GF-D8 (cell line): ENCODE measurements around the gene PLEKHG4.

ENCODE experiments used
- DNase-seq: peaks from one replicate; lab custom pipeline; 2025; lab: John Stamatoyannopoulos, UW

PLEKHG4 gene

DNA sequence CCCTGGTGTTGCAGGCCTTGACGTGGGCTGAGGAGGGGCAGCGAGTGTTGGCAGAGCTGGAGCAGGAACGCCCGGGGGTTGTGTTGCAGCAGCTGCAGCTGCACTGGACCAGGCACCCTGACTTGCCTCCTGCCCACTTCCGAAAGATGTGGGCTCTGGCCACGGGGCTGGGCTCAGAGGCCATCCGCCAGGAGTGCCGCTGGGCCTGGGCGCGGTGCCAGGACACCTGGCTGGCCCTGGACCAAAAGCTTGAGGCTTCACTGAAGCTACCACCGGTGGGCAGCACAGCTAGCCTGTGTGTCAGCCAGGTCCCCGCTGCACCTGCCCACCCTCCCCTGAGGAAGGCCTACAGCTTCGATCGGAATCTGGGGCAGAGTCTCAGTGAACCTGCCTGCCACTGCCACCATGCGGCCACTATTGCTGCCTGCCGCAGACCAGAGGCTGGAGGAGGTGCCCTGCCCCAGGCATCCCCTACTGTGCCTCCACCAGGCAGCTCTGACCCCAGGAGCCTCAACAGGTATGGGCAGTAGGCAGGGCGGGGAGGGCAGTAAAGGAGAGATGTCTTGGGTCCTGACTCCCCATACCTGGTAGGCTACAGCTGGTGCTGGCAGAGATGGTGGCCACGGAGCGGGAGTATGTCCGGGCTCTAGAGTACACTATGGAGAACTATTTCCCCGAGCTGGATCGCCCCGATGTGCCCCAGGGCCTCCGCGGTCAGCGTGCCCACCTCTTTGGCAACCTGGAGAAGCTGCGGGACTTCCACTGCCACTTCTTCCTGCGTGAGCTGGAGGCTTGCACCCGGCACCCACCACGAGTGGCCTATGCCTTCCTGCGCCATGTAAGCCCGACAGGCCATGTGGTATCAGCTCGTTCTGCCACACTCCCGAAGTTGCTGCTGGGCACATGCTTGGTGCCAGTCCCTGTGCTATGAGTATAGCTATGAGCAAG, 5.6 kb downstream of the PLEKHG4 start:
- DNase-seq: no peak

DNA sequence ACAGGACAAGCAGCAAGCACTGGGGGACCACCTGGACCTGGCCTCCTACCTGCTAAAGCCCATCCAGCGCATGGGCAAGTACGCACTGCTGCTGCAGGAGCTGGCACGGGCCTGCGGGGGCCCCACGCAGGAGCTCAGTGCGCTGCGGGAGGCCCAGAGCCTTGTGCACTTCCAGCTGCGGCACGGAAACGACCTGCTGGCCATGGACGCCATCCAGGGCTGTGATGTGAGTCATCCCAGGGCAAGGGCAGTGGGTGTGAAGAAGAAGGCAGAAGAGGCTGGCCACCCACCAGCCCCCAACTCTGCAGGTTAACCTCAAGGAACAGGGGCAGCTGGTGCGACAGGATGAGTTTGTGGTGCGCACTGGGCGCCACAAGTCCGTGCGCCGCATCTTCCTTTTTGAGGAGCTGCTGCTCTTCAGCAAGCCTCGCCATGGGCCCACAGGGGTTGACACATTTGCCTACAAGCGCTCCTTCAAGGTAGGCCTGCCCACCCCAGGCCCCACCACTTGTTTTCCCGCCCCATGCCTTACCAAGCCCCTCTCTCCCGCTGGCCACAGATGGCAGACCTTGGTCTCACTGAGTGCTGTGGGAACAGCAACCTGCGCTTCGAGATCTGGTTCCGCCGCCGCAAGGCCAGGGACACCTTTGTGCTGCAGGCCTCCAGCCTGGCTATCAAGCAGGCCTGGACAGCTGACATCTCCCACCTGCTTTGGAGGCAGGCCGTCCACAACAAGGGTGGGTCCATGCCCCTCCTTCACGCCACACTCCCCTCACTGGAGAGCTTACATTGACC, 7.3 kb downstream of the PLEKHG4 start:
- DNase-seq: no peak

DNA sequence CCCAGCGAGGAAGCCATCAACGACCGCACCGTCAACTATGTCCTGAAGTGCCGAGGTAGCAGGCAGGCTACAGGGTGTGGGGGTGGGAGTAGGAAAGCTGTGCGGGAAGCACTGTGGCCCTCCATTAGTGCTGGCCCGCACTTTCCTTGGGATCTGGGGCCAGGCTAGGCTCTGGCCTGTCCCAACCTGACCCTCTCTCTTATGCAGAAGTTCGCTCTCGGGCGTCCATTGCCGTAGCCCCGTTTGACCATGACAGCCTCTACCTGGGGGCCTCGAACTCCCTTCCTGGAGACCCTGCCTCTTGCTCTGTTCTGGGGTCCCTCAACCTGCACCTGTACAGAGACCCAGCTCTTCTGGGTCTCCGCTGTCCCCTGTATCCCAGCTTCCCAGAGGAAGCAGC, 8.6 kb downstream of the PLEKHG4 start:
- DNase-seq: no peak

DNA sequence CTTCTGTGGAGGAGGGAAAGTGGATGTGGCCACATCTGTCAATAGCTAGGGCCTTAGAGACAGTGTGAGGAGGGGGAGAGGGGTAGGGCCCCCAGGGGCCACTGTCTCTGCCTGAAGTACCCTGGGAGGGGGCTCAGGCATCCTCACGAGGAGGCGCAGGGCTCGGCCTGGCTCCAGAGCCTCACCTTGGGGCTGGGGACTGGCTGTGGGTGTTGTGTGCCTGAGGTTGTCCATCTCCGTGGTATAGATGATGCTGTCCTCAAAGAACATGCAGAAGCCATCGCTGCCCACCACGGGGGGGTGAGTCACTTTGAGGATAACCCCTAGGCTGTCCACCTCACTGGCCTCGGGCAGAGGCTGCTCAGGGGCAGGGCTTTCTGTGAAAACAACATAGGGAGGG, 12.1 kb downstream of the PLEKHG4 start:
- DNase-seq: no peak

DNA sequence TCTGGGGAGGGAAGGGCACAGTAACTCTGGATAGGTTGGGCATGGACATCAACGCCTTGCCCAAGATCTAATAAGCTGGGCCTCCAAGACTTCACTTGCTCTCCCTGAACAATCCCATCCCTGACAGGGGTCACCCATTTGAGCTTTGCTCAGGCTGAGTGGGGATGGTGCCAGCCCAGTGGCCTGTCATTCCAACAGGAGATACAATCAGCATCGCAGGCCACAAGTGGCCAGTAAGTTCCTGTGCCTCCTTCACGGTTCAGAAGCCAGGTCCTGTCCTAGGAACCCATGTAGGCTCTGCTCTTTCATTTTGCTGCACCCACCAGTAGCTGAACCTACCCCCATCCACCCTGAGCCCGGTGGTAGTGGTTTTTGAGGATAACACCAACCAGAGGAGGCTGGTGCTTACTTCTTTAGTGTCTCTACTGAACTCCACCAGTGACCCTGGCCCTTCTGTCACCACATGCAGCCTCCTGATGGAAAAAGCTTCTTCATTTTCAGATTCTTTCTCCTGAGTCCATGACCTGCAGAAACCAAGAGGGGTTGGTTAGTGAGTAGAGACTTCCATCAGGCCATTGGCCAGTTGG, 14.9 kb downstream of the PLEKHG4 start:
- DNase-seq: no peak

DNA sequence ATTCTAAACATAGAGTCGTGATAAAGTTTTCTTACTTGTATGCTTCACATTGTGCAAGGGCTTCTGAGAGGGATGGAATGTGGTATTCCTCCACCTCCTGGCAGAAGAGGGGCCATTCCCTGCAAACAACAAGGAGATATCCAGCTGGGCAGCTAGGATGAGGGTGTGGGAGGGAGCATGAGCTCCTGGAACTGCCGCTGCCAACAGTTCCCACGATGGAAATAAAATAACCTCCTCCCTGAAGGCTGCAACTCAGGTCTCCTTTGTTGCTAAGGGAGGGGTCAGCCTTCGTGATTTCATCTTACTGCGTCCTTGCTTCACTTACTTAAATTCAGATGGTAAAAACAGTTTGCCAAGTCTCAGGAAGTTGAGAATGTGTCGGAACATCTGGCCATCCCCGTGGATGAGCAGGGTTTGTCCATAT, 15.6 kb downstream of the PLEKHG4 start:
- DNase-seq: no peak

DNA sequence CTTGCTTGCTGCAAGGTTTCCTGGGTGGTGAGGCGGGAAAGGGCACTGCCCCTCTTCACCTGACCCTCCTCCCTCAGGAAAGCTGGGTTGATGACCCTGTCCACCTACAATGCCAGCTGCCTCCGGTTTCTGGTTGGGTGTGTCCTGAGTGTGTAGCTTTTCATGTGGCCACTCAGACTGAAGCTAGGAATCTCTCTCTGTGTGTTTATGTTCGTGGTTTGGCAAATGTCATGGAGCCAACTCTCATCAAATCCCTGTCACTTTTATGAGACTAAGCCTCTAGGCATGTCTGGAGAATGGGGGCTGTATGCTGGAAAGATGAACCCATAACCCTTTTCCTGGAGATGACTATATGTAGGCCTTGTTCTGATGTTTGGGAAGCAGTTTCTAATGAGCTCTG, 17.1 kb downstream of the PLEKHG4 start:
- no peak for DNase-seq

DNA sequence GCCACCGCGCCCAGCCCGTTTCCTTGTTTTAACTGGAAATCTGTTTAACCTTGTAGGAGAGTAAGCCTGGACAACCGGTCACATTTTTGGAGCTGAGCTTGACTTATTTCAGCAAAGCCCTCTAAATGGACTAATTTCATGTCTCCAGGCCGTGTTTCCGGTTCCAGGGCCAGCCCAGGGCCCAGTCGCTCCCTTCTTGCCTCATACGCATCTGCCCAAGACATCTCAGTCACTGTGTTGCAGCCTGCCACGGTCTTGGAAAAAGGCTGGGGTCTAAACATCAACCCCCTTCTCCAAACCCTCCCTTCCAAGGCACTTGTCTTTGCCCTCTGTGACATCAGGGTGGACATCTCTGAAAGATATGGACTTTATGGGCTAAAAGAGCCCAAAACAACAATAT, 18.9 kb downstream of the PLEKHG4 start:
- DNase-seq: no peak

DNA sequence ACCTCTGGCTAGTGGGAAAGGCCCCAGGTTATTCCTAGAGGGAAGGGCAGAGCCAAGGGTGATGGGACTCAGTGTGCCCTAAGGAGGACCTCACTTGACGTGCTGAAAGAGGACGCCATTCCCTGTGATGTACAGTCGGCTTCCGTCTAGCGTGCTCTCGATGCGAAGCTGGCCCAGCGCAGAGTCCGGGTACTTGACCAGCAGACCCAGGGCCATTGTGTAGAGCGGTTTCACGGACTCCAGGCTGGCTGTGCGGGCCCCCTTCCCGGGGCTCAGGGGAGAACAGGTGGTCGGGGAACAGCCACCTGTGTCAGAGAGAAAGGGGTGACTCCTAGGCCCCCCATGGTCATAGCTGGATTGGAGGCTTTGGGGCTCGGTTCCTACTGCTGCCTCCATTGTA, 19.9 kb downstream of the PLEKHG4 start:
- DNase-seq: no peak

DNA sequence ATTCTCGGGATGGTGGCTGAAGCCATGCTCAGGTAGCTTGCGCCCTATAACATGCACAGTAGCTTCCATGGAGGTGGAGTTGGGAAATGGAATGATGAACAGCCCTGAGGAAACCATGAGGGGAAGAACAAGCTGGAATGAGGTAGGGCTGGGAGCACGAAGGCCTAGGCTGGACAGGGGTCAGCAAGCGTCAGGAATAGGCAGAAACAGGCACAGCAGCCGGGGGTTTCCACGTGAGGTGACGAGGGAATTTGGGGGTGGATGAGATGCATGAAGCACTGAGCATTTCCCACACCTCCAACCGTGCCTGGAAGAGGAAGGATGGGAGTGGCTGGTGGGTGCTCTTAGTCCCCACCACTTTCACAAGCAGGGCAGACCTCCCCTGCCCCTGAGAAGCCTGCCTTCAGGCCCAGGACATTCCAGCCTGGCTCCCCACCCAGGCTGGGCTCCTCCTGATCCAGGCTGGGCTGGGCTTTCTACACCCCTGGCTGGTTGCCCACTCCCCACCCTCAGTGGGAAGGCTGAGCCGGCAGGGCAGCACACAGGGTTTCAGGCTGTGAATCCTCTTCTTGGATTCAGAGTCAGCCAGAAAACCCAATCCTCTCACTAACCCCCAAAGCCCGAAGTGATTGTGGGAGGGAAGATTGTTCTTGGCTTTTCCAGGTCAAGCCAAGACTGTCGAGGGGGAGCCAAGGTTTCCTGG, 21.9 kb downstream of the PLEKHG4 start:
- no peak for DNase-seq

DNA sequence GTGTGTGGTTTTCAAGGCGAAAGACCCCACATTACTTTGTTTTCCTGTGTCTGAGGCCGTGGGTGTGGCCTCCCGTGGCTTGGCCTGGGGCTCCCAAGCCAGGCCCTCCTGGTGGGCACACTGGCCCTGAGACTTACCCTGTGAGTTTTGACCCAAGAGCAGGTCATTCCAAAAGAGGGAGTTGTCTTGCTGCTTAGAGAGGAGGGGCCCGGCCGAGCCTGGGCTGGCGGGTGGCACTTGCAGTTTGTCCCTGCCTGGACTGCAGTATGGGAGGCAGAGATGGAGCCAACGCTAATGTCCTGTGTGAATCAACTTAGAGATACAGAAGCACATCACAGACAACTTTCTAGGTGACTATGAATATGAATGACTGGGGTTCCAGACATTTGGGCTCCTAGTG, 22.7 kb downstream of the PLEKHG4 start:
- DNase-seq: no peak

DNA sequence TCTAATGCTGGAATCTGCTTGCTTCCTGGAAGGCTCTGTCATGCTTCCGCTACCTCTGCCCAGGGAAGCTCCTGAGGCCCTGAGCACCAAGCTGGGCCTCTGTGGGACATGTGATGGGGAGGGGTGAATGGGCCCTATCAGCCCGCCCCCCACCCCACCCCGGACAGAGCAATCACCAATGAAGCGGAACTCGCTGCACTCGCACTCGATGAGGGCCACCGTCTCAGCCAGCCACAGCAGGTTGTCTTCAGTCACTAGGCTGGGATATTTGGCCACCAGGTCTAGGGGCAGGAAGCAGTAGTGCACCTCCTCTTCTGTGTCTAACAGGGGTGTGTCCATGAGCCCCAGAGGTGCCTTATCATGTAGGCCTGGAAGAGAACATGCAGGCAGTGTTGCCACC, 23.6 kb downstream of the PLEKHG4 start:
- no peak for DNase-seq

DNA sequence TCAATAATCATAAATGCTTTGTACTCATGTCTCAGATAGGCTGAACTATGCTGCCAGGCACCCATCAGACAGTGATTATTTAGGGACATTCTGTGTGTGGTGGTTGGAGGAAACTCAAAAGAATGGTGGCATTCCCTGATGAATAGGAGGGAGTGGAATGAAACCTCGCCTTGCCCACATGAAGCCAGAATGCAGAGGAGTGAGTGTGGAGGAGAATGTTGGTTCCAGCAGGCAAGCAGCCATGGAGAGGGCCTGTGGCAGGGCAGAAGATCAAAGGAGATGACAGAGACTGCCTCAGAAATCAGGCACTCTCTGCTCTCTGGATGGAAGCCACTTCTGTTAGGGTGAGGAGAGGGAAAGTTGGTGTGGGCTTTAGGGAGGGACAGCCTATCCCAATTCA, 24.7 kb downstream of the PLEKHG4 start:
- DNase-seq: no peak

DNA sequence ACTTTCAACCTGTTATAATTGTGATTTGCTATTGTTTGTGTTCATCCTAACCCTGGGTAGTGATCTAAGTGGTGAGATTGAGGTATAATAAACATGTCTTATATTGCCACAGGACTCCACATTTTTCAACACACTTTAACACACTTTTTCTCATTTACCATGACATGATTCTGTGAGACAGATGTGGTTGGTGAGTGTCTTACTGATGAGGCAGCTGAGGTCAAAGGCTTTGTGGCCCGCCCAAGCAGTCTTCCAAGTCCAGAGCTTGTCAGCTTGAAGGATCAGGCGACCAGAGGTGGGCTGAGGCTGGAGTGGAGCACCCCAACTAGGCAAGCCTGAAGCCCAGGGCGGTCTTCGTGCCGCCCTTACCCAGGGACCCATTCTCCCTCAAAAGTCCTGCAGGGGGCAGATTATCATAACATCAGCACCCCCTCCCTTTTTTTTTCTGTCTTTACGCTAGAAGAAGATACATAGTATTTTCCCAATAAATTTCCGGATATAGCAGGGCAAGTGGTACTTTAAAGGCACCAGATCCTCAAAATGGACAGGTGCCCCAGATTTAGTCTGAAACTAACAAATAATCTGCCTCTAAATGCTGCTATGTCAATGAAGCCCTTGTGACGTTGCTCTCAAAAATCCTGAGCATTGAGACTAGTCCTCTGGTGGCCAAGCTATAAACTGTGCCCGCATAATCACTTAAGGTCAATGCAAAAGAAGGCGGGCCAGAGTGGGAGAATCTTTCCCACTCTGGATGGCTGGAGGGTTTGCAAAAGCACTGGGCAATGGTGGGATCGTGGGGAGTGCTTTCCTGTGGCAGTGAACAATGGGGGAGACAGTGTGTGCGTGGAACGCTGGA, 26.1 kb downstream of the PLEKHG4 start:
- no peak for DNase-seq

DNA sequence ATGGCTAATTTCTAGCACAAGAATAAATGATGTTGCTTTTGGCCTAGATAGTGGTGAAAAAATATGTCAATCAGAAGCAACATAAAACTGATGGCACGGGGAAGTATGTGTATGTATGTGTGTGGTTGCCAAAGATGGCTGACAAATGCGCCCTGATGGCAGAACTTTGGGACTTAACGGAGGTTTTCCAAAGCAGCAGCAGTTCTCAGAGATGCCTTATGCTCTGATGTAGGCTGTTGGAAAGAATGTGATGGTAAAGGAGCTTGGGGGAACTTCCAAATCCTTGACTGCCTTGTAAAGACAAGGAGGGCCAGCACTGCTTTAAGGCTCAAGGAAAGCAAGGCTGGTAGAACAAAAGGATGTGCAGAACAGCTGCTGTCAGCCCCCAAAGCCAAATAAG, 31.2 kb downstream of the PLEKHG4 start:
- DNase-seq: no peak

DNA sequence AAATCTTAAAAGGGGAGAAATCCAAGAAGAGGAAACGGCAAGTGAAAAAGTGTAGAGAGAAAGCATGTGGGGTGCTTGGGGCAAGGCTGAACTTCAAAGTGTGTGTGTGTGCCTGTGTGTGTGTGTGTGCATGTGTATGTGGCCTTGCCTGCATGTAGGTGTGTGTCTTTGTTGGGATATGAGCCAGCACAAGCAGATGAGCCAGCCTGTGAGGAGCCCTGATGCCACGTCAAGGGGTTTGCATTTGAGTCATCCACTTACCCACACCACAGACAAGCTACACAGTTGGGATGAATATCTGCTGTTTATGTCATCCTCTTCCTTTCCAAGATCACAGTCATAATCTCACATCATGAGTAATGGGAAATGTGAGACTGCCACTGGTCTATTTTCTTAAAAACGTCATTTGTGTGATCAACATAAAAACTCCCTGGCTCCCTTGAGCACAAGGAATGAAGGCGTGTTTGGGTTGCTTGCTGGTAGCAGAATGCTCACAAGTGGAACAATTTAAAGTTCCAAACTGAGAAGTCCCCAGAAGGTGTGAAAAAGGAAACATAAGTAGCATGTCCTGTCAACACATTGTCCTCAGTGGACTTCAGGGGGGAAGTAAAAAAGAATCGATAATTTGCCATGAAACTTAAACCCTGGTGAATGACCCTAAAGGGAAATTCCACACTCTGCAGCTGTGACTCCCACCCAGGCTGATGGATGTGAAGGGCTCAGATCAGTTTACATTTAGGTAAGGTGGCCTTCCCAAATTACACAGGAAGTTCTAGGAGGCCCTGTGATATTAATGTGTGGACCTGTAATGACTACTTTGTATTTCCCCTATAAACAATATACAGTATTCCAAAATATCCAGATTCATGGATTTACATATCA, 32.5 kb downstream of the PLEKHG4 start:
- no peak for DNase-seq

DNA sequence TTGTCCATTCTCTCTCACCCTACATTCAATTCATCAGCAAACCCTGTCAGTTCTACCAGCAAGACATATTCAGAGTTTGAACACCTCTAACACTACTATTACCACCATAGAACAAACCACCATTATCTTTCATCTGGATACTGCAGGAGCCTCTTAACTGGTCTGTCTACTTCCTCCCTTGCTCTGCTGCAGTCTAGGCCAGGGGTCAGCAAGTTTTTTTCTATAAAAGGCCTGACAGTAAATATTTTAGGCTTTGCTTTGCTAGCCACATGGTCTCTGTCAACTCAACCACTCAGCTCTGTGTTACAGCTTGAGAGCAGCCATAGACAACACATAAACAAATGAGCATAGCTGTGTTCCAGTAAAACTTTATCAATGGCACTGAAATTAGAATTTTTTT, 33.4 kb downstream of the PLEKHG4 start:
- DNase-seq: no peak

DNA sequence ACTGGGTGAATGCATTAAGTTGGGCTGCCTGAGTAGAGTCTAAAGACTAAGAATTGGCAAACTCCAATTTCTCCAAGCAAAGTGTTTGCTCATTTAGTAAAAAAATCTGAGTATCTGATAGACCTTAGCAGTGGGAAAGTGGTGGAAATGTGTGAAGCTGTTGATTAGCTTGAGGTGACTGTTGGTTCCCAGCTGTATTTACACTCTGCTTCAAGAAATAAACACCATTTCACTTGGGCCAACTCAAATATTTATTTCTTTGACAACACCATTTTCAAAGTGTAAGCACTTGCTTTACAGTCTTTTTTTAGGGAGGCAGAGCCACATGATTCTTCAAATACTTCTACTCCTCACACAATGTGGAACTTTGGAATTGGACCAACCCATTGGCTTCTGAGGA, 38.5 kb downstream of the PLEKHG4 start:
- no peak for DNase-seq

DNA sequence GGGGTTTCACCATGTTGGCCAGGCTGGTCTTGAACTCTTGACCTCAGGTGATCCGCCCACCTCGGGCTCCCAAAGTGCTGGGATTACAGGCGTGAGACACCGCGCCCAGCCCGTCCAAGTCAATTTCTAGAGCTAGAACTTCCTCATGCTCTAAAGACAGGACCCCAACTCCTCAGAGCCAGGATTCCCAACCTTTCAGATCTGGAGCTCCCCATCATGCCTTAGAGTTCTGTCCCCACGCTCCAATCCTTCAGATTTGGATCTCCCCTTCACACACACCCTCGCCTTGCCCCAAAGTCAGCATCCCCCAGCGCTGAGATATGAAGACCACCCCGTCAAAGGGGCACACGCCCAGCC, 46.8 kb downstream of the PLEKHG4 start:
- DNase-seq: no peak
